ENCODE measurements around the gene POLH. TPM values are rescaled to one million over a fixed set of nuclear protein-coding genes. Genes with fewer than 3 reads are reported as not detected.

Gene POLH
- total and polyA plus RNA-seq, 9 of the 15 experiments (the other 6 are each of a cell fraction or from before 2014, with no cell fraction given): 5.8 to 31.6 (median 20.6) TPM

DNA sequence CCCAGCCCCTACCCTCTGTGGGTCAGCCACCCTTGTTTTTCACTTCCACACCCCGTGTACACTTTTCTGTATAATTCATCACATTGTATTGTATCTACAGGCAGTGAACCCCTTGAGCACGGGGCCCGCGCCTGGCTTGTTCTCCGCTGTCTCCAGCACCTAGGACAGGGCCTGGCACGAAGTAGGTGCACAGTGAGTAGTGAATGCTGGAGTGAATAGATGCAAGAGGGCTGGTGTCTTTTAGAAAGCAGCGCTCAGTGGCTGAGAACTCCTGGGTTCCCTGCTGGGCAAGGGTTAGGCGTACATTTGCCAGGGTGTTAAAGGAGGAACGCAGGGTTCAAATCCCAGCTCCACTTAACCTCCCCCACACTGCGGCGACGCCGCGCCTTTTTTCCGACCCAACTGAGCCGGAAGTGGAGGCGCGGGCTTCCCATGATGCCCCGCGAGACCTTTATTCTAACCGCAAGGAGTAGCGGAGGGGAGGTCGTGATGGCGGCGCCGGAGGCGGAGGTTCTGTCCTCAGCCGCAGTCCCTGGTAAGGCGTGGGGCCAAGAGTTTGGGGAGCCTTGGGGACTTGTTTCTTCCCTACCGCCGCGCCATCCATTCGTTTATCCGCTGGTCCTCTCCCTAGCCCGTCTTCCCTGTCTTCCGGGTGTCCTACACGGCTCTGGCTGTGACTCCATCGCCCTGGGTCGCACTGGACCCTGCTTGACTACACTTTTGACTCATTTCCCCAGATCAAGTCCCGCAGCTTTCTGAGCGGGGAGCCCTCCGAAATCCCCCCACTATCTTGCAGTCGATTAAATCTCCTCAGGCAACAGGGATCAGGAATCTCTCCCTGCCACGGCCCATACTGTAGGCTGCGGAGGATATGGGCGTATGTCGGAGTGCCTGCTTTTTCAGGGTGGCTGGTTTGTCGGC, 59.7 kb downstream of the POLH start, which contains the start of gene MAD2L1BP (continued):
- TF ChIP-seq, protein P1, sequence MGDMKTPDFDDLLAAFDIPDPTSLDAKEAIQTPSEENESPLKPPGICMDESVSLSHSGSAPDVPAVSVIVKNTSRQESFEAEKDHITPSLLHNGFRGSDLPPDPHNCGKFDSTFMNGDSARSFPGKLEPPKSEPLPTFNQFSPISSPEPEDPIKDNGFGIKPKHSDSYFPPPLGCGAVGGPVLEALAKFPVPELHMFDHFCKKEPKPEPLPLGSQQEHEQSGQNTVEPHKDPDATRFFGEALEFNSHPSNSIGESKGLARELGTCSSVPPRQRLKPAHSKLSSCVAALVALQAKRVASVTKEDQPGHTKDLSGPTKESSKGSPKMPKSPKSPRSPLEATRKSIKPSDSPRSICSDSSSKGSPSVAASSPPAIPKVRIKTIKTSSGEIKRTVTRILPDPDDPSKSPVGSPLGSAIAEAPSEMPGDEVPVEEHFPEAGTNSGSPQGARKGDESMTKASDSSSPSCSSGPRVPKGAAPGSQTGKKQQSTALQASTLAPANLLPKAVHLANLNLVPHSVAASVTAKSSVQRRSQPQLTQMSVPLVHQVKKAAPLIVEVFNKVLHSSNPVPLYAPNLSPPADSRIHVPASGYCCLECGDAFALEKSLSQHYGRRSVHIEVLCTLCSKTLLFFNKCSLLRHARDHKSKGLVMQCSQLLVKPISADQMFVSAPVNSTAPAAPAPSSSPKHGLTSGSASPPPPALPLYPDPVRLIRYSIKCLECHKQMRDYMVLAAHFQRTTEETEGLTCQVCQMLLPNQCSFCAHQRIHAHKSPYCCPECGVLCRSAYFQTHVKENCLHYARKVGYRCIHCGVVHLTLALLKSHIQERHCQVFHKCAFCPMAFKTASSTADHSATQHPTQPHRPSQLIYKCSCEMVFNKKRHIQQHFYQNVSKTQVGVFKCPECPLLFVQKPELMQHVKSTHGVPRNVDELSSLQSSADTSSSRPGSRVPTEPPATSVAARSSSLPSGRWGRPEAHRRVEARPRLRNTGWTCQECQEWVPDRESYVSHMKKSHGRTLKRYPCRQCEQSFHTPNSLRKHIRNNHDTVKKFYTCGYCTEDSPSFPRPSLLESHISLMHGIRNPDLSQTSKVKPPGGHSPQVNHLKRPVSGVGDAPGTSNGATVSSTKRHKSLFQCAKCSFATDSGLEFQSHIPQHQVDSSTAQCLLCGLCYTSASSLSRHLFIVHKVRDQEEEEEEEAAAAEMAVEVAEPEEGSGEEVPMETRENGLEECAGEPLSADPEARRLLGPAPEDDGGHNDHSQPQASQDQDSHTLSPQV (IDR thresholded peaks at IDR 0.05): no peak
- TF ChIP-seq ARNT (IDR thresholded peaks at IDR 0.05) (peak in 1 of 2 experiments; percentile 13; a peak in 1 of 4 replicates), RBM15 (IDR thresholded peaks at IDR 0.05; ENCODE audit: insufficient read depth, low read length) (no peak), TRIM25 (IDR thresholded peaks at IDR 0.05; ENCODE audit: borderline replicate concordance) (peak; percentile 73; the same call in 1 of the 2 replicates), MED1 (CRISPR knock-in tag; IDR thresholded peaks at IDR 0.05; ENCODE audit: borderline replicate concordance) (no peak), ZNF23 (CRISPR knock-in tag; IDR thresholded peaks at IDR 0.05) (no peak), NR2F6 (CRISPR knock-in tag; IDR thresholded peaks at IDR 0.05) (no peak), RNF2 (IDR thresholded peaks at IDR 0.05) (peak; percentile 50; the same call in 1 of the 2 replicates), KHSRP (IDR thresholded peaks at IDR 0.05) (no peak), FOXO4 (CRISPR knock-in tag; IDR thresholded peaks at IDR 0.05) (no peak), ZNF57 (CRISPR knock-in tag; IDR thresholded peaks at IDR 0.05) (0 out of 2 replicates have a peak, but pooled peaks have one; percentile 33), ZNF584 (CRISPR knock-in tag; IDR thresholded peaks at IDR 0.05; ENCODE audit: low read depth) (0 out of 2 replicates have a peak, but pooled peaks have one; percentile 41), TFAP4 (CRISPR knock-in tag; IDR thresholded peaks at IDR 0.05; ENCODE audit: borderline replicate concordance) (peak; percentile 59; the same call in 1 of the 2 replicates), SAFB2 (IDR thresholded peaks at IDR 0.05; ENCODE audit: borderline replicate concordance, low read depth, low read length, severe bottlenecking) (no peak)
- TF ChIP-seq, protein P2, sequence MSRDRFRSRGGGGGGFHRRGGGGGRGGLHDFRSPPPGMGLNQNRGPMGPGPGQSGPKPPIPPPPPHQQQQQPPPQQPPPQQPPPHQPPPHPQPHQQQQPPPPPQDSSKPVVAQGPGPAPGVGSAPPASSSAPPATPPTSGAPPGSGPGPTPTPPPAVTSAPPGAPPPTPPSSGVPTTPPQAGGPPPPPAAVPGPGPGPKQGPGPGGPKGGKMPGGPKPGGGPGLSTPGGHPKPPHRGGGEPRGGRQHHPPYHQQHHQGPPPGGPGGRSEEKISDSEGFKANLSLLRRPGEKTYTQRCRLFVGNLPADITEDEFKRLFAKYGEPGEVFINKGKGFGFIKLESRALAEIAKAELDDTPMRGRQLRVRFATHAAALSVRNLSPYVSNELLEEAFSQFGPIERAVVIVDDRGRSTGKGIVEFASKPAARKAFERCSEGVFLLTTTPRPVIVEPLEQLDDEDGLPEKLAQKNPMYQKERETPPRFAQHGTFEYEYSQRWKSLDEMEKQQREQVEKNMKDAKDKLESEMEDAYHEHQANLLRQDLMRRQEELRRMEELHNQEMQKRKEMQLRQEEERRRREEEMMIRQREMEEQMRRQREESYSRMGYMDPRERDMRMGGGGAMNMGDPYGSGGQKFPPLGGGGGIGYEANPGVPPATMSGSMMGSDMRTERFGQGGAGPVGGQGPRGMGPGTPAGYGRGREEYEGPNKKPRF (IDR thresholded peaks at IDR 0.05; ENCODE audit: low read depth, low read length): no peak
